B cell (primary cell): Measurements from ENCODE around the gene KRTAP3-1. TPM values are rescaled to one million over a fixed set of nuclear protein-coding genes. Genes with fewer than 3 reads are reported as not detected.

Source experiments
- ATAC-seq: fragments of 200-7000 bp; cut with Tn5 transposase; one replicate; pipeline ENCODE4 v1.10.0; 2021; ENCODE audit warnings: low read depth, mild to moderate bottlenecking, moderate number of reproducible peaks, moderate library complexity
- CTCF ChIA-PET: fragments of 350-600 bp; sonication (Branson Sonifier 250); formaldehyde crosslinking; loops from one replicate; lab custom pipeline; 2021; ENCODE audit warnings: antibody characterized with exemption, inconsistent platforms; lab: Charles Lee
- POLR2A ChIA-PET: fragments of 350-600 bp; sonication (Branson Sonifier 250); formaldehyde crosslinking; loops from one replicate; lab custom pipeline; 2021; ENCODE audit warnings: antibody characterized with exemption; lab: Charles Lee
- DNase-seq: peaks from one replicate; pipeline ENCODE4 v3.0.0; 2013
- H2AFZ ChIP-seq: 2 replicates; pipeline ENCODE4 v1.6.1; 2012; ENCODE audit warnings: mild to moderate bottlenecking, low read depth, low read length; ENCODE audit not compliant: insufficient read depth, poor library complexity, severe bottlenecking
- H3K27ac ChIP-seq, 2 donors: 1 replicate in 1 of 2; 2 replicates in 1 of 2; pipeline ENCODE4 v1.5.1; 2012 to 2013; ENCODE audit warnings: low read length in 2 of 2, mild to moderate bottlenecking in 2 of 2, moderate library complexity in 1 of 2
- H3K27me3 ChIP-seq, 4 experiments: fragments of 200-600 bp in 1 of 4; sonication (generic) in 1 of 4; replicated peaks in 1 of 4; 1 replicate in 2 of 4; 2 replicates in 2 of 4; pipeline versions ENCODE4 v1.6.1 to v1.7.0; 2013 to 2016; ENCODE audit warnings: low read length in 3 of 4, mild to moderate bottlenecking in 2 of 4, mixed read lengths in 1 of 4, moderate library complexity in 1 of 4; ENCODE audit not compliant: insufficient read depth in 4 of 4, control insufficient read depth in 3 of 4; ENCODE audit errors: control extremely low read depth in 1 of 4
- H3K36me3 ChIP-seq, 2 experiments: replicated peaks in 1 of 2; 1 replicate in 1 of 2; 2 replicates in 1 of 2; pipeline versions ENCODE4 v1.6.1 to v1.7.1; 2013; ENCODE audit warnings: low read length in 1 of 2; ENCODE audit not compliant: insufficient read depth in 2 of 2, control insufficient read depth in 1 of 2; ENCODE audit errors: control extremely low read depth in 1 of 2, extremely low read depth in 1 of 2
- H3K4me1 ChIP-seq, 2 donors: fragments of 200-600 bp in 1 of 2; sonication (generic) in 1 of 2; 1 replicate in 1 of 2; 2 replicates in 1 of 2; pipeline versions ENCODE4 v1.5.1 to v1.6.1; 2013 to 2017; ENCODE audit warnings: low read length in 2 of 2; ENCODE audit not compliant: control insufficient read depth in 2 of 2, insufficient read depth in 2 of 2
- H3K4me2 ChIP-seq: replicated peaks from 2 replicates; pipeline ENCODE3; 2012; ENCODE audit warnings: mild to moderate bottlenecking, low read depth, low read length; ENCODE audit not compliant: poor library complexity, severe bottlenecking
- H3K4me3 ChIP-seq, 5 experiments: fragments of 200-600 bp in 1 of 5; sonication (generic) in 1 of 5; 1 replicate in 3 of 5; 2 replicates in 2 of 5; pipeline versions ENCODE4 v1.5.1 to v1.7.0; 2011 to 2016; ENCODE audit warnings: low read length in 4 of 5, mild to moderate bottlenecking in 4 of 5, low read depth in 2 of 5, control low read depth in 1 of 5, moderate library complexity in 1 of 5; ENCODE audit not compliant: insufficient read depth in 1 of 5; ENCODE audit errors: control extremely low read depth in 1 of 5, extremely low read depth in 1 of 5
- H3K79me2 ChIP-seq: fragments of 200-600 bp; sonication (generic); one replicate; pipeline ENCODE4 v1.6.0; 2016; ENCODE audit warnings: low read length; ENCODE audit not compliant: control insufficient read depth, insufficient read depth
- H3K9ac ChIP-seq: fragments of 200-600 bp; sonication (generic); 2 replicates; pipeline ENCODE4 v1.6.1; 2017; ENCODE audit warnings: mild to moderate bottlenecking, low read length, moderate library complexity
- H3K9me3 ChIP-seq, 3 donors: one replicate each; pipeline versions ENCODE4 v1.6.1 to v1.7.1; 2013; ENCODE audit warnings: low read length in 2 of 3; ENCODE audit not compliant: control insufficient read depth in 2 of 3, insufficient read depth in 1 of 3; ENCODE audit errors: control extremely low read depth in 1 of 3
- H4K20me1 ChIP-seq: 2 replicates; pipeline ENCODE4 v1.6.0; 2012; ENCODE audit warnings: mild to moderate bottlenecking, low read length; ENCODE audit not compliant: insufficient read depth, control insufficient read depth, poor library complexity, severe bottlenecking
- H3K27ac Mint-ChIP-seq: one replicate; pipeline ENCODE4 v1.8.0; 2021; ENCODE audit warnings: mixed read lengths
- H3K27me3 Mint-ChIP-seq: one replicate; pipeline ENCODE4 v1.8.0; 2021; ENCODE audit warnings: mixed read lengths
- H3K4me1 Mint-ChIP-seq: one replicate; pipeline ENCODE4 v1.8.0; 2021; ENCODE audit warnings: mixed read lengths
- H3K4me3 Mint-ChIP-seq: one replicate; pipeline ENCODE4 v1.8.0; 2021; ENCODE audit warnings: mixed read lengths
- H3K9me3 Mint-ChIP-seq: one replicate; pipeline ENCODE4 v1.8.0; 2022; ENCODE audit warnings: mixed read lengths; ENCODE audit not compliant: insufficient read depth
- EZH2 ChIP-seq: IDR thresholded peaks from 2 replicates; pipeline ENCODE4 v1.6.1; 2012; ENCODE audit warnings: borderline replicate concordance, low read depth, mild to moderate bottlenecking, moderate library complexity, low read length; ENCODE audit not compliant: insufficient read depth, poor library complexity, severe bottlenecking
- WGBS: methylation state at CpG from one replicate; pipeline ENCODE4 v1.1.5; 2013; ENCODE audit warnings: missing lambda C conversion rate; ENCODE audit not compliant: insufficient coverage; 5-methylcytosine and 5-hydroxymethylcytosine counted together
- intact Hi-C: fragments of 100-400 bp; cut with micrococcal nuclease; formaldehyde crosslinking; loops from one replicate; pipeline ENCODE4 v1.10.0; 2022
- polyA plus RNA-seq: library from polyadenylated mRNA; depleted of rRNA; stranded (reverse); fragments of >200 nt; gene quantifications from 2 replicates; pipeline ENCODE4 v1.2.3, GENCODE V29; 2012
- total RNA-seq, 2 donors: library from RNA; stranded (reverse); fragments of 120-200 nt in 1 of 2; gene quantifications; 1 replicate in 1 of 2; 2 replicates in 1 of 2; pipeline versions ENCODE4 v1.2.3 to v1.2.4, GENCODE V29; 2013 to 2022
- TF ChIP-seq, protein P1 (sequence below): fragments of 200-600 bp; IDR thresholded peaks from one replicate; pipeline ENCODE4 v1.8.0; 2022; ENCODE audit warnings: antibody characterized with exemption, mild to moderate bottlenecking

The KRTAP3-1 gene
- total and polyA plus RNA-seq, 2 donors (not counting 1 experiment from before 2014, with no cell fraction given), result not detected

DNA sequence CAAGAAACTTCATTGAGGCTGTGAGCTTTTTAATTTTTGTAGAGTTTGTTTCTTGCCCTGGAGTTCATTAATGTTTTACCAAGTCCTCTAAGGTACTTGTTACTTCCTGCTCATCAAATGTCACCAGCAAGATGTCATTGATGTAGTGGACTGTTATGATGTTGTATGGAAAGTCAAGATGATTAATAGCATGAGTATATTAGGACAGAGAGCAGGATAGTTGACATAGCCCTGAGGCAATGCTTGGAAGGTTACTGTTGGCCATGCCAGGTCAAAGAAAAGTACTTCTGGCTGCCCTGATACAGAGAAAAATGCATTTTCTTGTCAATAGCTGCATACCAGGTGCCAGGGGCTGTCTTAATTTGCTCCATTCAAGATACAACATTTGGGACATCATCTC lies 11.4 kb upstream of the KRTAP3-1 start:
- DNase-seq (no peak), ATAC-seq (no peak)
- H3K9ac ChIP-seq, result no peak overlapping the region
- no peak overlapping the region for H3K4me3 ChIP-seq
- no peaks in the 10 kb centered on the region for H3K27me3 ChIP-seq
- ChIA-PET POLR2A (no interaction called here), CTCF (interaction anchor here (0.6 kb wide), 1 partner anchor 59 kb away, joined by 3 read pairs; no protein-coding TSS in a partner anchor)
- H3K79me2 ChIP-seq, result no peaks in the 10 kb centered on the region
- no peak for TF ChIP-seq EZH2
- TF ChIP-seq, protein P1, sequence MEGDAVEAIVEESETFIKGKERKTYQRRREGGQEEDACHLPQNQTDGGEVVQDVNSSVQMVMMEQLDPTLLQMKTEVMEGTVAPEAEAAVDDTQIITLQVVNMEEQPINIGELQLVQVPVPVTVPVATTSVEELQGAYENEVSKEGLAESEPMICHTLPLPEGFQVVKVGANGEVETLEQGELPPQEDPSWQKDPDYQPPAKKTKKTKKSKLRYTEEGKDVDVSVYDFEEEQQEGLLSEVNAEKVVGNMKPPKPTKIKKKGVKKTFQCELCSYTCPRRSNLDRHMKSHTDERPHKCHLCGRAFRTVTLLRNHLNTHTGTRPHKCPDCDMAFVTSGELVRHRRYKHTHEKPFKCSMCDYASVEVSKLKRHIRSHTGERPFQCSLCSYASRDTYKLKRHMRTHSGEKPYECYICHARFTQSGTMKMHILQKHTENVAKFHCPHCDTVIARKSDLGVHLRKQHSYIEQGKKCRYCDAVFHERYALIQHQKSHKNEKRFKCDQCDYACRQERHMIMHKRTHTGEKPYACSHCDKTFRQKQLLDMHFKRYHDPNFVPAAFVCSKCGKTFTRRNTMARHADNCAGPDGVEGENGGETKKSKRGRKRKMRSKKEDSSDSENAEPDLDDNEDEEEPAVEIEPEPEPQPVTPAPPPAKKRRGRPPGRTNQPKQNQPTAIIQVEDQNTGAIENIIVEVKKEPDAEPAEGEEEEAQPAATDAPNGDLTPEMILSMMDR, result no peak
- peaks cover 39% of the 10 kb centered on the region for H3K27me3 Mint-ChIP-seq
- H3K27ac ChIP-seq, result no peak overlapping the region
- H3K9me3 Mint-ChIP-seq, result peaks cover 11% of the 10 kb centered on the region
- H4K20me1 ChIP-seq, result no peaks in the 10 kb centered on the region
- no peaks in the 10 kb centered on the region for H3K36me3 ChIP-seq
- no peaks in the 10 kb centered on the region for H3K4me1 ChIP-seq
- H3K4me1 Mint-ChIP-seq, result no peaks in the 10 kb centered on the region
- no peak overlapping the region for H3K4me3 Mint-ChIP-seq
- intact Hi-C loops, result no loop called here
- H3K27ac Mint-ChIP-seq, result no peak overlapping the region
- no peak overlapping the region for H2AFZ ChIP-seq
- H3K4me2 ChIP-seq, result no peak overlapping the region
- H3K9me3 ChIP-seq, result peaks cover 0 to 5% (median 0%) of the 10 kb centered on the region in 3 donors

GRCh38 chr17:41019415-41019814 lies 10.5 kb upstream of the KRTAP3-1 start:
- Histone ChIP-seq H3K4me1 (no peaks in the 10 kb centered on the region), H3K4me2 (no peak overlapping the region), H3K27me3 (no peaks in the 10 kb centered on the region), H3K36me3 (no peaks in the 10 kb centered on the region), H3K9me3 (peaks cover 0 to 5% (median 0%) of the 10 kb centered on the region in 3 donors), H3K9ac (no peak overlapping the region), H3K79me2 (no peaks in the 10 kb centered on the region), H3K4me3 (no peak overlapping the region), H2AFZ (no peak overlapping the region), H3K27ac (no peak overlapping the region), H4K20me1 (no peaks in the 10 kb centered on the region)
- Mint-ChIP-seq H3K4me1 (no peaks in the 10 kb centered on the region), H3K27me3 (peaks cover 40% of the 10 kb centered on the region), H3K9me3 (peaks cover 11% of the 10 kb centered on the region), H3K4me3 (no peak overlapping the region), H3K27ac (no peak overlapping the region)
- no peak for ATAC-seq
- TF ChIP-seq, protein P1, result no peak
- no peak for TF ChIP-seq EZH2
- intact Hi-C loops, result no loop called here
- POLR2A ChIA-PET, result no interaction called here
- CTCF ChIA-PET, result no interaction called here
- no peak for DNase-seq
- WGBS, result 100% methylated on average over 2 of the region's 3 CpGs
